Activated T-cell treated with anti-CD3 and anti-CD28 coated beads for 24 hours (primary cell): ENCODE measurements around the gene TYROBP.
"Not testable (repeated sequence)": the region's sequence is repeated elsewhere in the genome, so short reads cannot be mapped to it uniquely, and the experiment has no call there.

Experiments
- DNase-seq: peaks from one replicate; pipeline ENCODE4 v3.0.0-alpha.2; 2020; ENCODE audit warnings: low read depth

The TYROBP gene

DNA sequence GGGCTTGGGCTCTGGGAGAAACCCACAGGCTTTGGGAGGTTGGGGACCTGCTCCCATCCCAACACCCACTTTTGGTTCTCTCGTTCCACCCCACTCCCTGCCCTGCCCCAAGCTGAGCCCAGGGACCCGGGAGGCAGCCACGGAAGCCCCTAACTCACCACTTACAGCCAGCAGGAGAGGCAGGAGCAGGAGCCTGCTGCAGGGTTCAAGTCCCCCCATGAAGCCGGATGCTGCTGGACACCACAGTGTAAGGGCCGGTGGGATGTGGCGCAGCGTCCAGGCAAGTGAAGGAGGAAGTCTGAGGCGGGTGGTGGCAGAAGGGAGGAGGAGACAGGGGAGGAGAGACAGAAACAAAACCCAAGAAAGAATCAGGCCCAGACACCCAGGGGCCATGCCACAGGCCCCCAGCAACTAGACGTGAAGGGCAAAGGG, at the start of gene TYROBP:
Gene TYROBP (minus strand): TSS at position 286 of the 432 bp plus-strand sequence. CDS start 67 bp downstream, at position 219.
- DNase-seq, result no peak

DNA sequence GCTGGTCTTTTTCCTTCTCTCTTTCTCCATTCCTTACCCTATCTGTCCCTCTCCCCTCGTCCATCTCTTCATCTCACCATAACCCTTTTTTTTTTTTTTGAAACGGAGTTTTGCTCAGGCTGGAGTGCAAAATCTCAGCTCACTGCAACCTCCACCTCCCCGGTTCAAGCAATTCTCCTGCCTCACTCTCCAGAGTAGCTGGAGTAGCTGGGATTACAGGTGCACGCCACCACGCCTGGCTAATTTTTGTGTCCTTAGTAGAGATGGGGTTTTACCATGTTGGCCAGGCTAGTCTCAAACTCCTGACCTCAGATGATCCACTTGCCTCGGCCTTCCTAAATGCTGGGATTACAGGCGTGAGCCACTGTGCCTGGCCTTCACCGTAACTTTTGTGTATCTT, 49.3 kb upstream of the TYROBP start:
- not testable (repeated sequence) for DNase-seq

DNA sequence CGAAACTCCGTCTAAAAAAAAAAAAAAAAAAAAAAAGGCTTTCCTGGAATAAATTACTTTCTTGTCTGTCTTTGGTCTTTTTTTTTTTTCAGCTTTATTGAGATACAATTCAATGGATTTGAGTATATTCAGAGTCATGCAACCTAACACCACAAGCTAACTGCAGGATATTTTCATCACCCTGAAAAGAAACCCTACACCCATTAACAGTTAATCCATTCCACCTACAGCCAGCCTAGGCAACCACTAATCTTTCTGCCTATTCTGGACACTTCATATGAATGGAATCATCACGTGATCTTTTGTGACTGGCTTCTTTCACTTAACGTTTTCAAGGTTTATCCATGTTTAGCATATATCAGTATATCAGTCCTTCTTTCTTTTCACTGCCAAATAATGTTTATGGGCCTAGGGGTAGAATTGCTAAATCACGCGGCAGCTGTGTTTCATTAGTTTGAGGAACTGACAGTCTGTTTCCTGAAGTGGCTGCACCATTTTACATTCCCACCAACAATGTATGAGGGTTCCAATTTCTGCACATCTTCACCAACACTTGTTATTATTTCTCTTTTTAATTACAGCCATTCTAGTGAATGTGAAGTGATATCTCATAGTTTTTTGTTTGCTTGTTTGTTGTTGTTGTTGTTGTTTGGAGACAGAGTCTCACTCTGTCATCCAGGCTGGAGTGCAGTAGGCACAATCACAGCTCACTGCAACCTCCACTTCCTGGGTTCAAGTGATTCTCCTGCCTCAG, 48.0 kb upstream of the TYROBP start:
- no peak for DNase-seq

DNA sequence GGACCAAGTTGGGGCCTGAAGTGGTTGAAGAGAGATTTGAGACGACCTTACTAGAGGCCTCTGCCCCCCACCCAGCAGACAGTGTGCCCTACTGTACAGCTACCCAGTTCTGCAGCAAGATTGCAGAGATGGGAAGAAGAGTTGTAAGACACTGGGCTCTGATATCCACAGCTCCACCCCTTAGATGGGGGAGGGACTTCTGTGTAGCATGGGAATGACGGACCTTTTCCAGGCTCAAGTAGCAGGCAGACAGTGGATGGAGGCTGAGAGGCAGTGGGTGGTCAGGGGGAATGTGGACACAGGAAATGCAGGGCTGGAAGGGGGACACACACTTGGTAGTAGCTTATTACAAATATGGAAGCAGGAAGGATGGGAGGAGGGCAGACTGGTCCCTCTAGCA, 41.0 kb upstream of the TYROBP start:
- DNase-seq, result no peak

DNA sequence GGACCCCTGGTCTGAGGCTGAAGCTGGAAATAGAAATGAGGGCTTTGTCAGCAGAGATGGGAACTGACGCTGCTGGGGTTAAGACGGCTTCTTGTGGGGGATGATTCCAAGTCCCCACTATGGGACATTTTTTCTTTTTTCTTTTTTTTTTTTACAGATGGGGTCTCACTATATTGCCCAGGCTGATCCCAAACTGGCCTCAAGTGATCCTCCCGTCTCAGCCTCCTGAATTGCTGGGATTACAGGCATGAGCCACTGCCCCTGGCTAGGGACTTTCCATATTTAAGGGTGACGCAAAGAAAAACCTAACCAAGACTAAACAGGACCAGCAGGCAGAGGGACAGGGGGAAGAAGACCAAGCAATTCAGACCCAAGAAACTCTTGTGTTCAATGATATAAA, 38.1 kb upstream of the TYROBP start:
- no peak for DNase-seq

DNA sequence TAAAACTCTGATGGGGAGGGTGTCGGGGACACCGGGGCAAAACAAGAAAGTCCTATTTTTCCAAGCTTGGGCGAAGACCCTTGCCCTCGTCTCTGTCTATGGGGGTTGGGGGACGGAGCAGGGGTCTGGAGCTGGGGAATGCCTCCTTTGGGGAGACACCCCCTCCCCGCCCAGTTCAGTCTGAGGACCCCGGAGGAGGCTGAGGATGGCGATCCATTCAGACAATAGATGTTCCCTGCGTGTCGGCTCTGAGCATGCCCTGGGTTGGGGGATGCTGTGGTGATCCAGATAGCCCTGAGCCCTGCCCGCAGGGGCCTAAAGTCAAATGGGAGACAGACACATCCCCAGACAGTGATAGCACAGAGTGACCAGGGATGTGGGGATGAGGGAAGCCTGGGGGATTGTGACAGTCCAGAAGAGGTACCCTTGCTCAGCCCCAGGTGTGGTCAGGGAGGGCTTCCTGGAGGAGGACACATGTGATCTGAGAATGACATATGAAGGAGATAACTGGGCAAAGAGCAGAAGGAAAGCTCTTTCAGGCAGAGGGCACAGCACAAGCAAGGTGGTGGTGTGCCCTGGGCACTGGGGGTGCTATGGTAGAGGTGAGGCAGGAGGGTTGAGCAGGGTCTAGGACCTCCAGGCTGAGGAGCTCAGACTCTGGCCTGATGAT, 37.2 kb upstream of the TYROBP start:
- no peak for DNase-seq

DNA sequence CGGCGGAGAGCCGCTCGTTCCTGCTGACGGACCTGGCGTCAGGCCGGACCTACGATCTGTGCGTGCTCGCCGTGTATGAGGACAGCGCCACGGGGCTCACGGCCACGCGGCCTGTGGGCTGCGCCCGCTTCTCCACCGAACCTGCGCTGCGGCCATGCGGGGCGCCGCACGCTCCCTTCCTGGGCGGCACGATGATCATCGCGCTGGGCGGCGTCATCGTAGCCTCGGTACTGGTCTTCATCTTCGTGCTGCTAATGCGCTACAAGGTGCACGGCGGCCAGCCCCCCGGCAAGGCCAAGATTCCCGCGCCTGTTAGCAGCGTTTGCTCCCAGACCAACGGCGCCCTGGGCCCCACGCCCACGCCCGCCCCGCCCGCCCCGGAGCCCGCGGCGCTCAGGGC, 36.5 kb upstream of the TYROBP start:
- DNase-seq, result no peak

DNA sequence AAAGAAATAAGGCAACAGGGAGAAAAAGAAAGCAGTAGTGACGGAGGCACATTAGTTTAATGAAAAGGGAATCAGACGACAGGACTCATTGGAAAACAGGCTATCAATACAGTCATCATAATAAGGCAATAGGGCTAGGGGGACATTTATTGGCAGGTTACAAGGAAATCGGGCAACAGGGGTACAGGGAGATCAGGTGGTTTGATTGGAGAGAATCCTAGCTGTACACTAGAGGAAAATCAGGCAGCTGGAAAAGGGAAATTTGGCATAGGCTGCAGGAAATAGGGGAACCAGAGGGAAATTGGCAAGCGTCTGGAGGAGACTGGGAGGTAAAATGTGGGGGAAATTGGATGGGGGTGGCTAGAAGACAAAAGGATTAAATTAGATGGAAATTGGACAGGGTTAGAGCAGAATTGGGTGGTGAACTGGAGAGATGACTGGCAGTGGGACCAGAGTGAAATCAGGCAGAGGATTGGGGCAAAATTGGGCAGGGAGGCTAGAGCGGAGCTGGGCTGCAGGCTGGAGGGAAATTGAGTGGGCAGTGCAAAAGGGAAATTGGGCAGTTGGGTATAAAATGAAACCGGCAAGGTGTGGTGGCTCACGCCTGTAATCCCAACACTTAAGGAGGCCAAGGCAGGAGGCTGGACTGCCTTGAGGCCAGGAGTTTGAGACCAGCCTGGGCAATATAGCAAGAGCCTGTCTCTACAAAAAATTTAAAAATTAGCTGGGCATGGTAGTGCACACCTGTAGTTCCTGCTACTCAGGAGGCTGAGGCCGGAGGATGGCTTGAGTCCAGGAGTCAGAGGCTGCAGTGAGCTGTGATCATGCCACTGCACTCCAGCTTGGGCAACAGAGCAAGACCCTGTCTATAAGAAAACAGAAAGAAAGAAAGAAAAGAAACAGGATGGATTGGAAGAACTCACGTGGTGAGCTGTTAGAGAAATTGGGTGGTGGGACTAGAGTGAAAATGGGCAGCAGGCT, 35.5 kb upstream of the TYROBP start:
- DNase-seq, result no peak

DNA sequence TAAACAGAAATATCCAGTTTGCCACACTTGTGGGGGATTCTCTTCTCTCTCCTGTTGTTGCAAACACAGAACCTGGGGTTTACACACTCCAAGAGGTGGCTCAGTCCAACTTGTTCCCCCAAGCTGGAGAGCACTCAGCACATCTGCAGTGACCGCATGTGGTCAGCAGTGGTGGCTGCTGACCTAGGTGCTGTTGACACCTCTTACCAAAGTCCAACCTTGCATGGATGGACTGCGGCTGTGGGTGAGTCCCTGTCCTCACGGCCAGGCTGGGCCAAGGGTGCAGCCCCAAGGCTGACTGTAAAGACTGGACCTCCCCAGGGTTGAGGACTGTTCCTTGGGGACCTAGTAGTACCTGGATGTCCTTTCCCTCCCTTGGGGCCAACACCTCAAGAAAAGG, 34.1 kb upstream of the TYROBP start:
- DNase-seq, result no peak

DNA sequence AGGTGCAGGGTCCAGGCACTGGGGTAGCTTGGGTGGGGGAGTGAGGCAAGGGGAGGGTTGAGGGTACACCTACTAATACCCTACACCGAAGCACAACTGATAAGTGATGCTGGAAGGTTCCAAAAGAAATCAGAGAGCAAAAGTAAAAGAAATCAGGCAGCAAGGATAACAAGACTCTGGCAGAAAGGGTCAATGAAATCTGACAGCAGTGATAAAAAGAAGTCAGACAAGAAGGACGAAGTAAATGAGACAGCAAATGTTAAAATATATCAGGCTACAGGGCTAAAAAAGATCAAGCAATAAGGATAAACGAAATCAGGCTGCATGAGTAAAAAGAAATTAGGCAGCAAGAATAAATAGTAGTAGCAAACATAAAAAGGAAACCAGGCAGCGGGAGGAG, 32.7 kb upstream of the TYROBP start:
- DNase-seq, result no peak

DNA sequence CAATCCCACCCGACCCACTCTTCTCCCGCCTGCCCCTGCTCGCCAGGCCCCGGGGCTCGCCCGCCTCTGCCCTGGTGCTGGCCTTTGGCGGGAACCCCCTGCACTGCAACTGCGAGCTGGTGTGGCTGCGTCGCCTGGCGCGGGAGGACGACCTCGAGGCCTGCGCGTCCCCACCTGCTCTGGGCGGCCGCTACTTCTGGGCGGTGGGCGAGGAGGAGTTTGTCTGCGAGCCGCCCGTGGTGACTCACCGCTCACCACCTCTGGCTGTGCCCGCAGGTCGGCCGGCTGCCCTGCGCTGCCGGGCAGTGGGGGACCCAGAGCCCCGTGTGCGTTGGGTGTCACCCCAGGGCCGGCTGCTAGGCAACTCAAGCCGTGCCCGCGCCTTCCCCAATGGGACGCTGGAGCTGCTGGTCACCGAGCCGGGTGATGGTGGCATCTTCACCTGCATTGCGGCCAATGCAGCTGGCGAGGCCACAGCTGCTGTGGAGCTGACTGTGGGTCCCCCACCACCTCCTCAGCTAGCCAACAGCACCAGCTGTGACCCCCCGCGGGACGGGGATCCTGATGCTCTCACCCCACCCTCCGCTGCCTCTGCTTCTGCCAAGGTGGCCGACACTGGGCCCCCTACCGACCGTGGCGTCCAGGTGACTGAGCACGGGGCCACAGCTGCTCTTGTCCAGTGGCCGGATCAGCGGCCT, 32.1 kb upstream of the TYROBP start:
- no peak for DNase-seq

DNA sequence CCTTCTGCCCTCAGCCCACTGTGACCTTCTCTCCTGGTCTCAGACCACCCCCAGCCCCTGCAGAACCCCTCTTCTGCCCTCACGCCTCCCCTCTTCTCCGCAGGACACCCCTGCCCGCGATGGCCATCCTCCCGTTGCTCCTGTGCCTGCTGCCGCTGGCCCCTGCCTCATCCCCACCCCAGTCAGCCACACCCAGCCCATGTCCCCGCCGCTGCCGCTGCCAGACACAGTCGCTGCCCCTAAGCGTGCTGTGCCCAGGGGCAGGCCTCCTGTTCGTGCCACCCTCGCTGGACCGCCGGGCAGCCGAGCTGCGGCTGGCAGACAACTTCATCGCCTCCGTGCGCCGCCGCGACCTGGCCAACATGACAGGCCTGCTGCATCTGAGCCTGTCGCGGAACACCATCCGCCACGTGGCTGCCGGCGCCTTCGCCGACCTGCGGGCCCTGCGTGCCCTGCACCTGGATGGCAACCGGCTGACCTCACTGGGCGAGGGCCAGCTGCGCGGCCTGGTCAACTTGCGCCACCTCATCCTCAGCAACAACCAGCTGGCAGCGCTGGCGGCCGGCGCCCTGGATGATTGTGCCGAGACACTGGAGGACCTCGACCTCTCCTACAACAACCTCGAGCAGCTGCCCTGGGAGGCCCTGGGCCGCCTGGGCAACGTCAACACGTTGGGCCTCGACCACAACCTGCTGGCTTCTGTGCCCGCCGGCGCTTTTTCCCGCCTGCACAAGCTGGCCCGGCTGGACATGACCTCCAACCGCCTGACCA, 31.4 kb upstream of the TYROBP start:
- DNase-seq, result no peak

DNA sequence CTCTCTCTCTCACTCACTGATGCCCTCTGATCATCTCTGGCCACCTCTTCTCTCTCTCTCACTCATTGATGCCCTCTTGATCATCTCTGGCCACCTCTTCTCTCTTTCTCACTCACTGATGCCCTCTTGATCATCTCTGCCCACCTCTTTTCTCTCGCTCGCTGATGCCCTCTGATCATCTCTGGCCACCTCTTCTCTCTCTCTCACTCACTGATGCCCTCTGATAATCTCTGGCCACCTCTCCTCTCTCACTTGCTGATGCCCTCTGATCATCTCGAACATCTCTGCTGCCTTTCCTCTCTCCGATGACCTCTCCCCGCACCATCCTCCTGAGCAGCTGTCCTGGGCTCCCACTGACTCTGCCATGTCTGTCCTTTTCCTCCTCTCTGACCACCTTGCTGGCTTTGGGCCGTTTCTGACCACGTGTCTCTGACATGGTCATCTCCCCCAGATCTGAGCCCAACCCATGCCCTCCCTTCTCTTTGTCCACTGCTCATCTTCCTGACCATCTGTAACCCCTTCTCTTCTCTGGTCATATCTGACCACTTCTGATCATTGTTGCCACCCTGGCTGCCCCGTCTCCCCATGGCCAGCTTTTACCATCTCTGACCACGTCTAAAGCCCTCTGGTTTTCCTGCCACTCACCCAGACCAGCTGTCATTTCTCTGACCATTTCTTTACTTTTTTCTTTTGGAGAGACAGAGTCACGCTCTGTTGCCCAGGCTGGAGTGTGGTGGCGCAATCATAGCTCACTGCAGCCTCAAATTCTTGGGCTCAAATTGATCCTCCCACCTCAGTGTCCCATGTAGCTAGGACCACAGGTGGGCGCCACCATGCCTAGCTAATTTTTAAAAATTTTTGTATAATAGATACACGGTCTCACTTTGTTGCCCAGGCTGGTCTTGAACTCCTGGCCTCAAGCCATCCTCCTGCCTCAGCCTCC, 30.5 kb upstream of the TYROBP start:
- DNase-seq, result no peak

DNA sequence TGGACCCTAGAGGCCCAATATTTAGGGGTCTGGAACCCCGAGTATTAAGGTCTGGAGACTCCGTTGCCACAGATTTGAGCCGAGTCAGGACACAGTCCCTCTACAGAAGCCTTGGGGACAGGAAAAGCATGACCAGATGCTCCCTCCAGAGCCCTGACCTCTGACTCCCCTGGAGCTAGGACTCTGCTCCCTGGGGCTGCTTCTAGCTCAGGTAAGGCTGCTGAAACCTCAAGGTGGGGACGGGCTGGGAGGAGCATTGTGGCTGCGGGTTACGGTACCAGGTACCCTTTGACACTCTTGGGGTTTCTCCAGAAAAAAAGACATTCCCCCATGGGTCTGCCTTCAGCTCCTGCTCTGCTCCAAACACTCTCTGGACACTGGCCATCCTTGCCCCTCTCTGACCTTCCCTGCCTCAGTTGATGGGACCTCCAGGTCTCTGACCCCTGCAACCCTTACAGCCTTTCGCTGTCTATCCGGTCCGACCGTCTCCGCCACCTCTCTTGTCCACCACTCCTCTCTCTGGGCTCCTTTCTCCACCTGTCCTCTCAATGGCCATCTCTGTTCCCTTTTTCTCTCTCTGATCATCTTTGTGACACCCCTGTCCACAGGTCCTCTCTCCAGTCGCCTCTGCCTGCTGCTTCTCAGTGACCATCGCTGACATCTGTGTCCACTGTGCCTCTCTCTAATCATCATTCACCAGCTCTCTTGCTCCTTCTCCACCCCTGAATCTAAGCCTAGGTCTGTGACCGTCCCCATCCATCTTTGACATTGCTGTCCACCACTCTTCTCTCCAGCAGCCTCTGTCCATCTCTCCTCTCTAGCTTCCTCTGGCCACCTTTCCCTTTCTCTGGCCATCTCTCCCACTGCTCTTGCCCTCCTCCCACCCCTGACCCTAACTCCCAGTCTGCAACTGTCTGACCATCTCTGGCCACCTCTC, 29.5 kb upstream of the TYROBP start:
- no peak for DNase-seq

DNA sequence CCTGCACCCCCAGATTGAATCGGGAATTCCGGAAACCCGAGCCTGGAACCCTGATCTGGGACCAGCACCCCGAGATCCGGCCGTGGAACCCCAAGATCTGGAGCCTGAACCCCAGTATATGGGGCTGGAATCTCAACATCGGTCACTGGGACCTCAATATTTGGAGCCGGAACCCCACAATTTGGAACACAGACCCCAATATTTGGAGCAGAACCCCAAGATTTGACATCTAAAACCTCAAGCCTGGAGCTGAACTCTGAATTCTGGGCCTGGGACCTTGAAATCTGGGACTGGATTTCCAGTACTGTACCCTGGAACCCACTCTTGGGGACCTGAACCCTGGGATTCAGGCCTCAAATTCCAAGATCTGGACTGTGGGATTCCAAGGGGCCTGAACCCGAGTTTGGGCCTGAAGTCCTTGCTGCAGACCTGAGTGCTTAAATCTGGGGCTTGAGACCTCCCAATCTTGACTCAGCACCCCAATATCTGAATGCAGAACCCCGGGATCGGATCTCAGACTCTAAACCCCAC, 28.7 kb upstream of the TYROBP start:
- DNase-seq, result no peak

DNA sequence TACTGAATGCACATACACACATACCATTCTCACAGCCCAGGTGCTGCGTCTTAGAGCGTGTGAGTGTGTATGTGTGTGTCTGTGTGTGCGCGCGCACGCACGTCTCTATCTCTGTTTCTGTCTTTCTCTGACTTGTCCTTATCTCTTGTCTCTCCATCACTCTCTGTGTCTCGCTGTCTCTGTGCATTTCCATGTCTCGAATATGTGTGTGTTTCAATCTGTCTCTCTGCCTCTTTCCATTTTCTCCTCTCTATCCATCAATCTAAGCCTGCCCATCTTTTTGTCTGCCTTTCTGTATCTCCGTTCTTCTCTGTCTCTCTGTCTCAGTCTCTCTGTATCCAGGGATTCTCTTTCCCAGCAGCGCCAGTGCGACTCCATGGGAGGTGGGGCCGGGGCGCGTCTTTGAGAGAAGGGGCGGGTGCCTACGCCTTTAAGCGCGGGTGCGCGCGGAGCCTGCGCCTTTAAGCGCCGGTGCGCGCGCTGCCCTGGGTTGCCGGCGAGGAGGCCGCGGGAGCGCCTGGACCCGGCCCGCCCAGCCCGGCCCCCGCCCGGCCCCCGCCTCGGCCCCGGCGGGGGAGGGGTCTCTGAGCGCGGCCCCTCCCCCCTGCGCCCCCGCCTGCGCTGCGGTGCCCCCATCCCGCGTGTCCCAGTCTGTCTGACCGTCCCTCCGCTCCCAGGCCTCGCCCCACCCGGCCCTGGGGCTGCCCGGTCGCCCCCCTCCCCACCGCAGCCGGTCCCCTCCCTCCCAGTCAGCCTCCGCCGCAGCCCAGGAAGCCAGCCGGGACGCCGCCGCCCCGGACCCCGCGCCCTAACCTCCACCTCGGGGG, 28.0 kb upstream of the TYROBP start, which contains the start of gene LRFN3:
Gene LRFN3 (plus strand): TSS at position 464 of the 827 bp plus-strand sequence. CDS start 3,052 bp downstream, outside the sequence.
- peak; percentile 45 for DNase-seq

DNA sequence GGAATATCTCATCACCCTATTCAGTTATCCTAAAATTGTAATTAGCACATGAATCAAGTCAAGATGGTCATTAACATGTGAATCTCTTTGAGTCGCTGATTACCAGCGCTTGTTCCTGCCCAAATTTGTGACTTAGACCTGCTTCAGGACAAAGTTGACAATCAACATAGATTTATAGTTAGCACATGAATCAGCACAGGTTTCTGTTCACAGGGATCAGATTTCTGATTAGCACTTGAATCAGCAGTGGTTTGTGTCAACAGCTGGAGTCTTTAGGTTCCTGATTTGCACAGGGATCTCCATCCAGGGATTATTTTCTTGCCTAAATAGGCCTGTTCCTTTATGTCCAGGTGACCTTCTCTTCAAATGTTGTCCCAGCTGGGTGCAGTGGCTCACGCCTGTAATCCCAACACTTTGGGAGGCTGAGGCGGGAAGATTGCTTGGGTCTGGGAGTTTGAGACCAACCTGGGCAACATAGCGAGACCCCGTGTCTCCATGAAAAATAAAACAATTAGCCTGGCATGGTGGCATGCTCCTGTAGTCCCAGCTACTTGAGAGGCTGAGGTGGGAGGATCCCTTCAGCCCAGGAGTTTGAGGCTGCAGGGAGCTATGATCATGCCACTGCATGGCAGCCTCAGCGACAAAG, 24.3 kb upstream of the TYROBP start:
- DNase-seq, result no peak
